Prostate gland (tissue), 2 donors: ENCODE data around the gene FXYD5. TPM values are rescaled to one million over a fixed set of nuclear protein-coding genes. Genes with fewer than 3 reads are reported as not detected.
"Not testable (repeated sequence)": the region's sequence is repeated elsewhere in the genome, so short reads cannot be mapped to it uniquely, and the experiment has no call there.

Experiments used
- DNase-seq: peaks from one replicate; pipeline ENCODE4 v3.0.0-alpha.2; 2019; ENCODE audit warnings: low spot score
- H3K27ac ChIP-seq, 2 donors: fragments of 200-600 bp; sonication (generic); 2 replicates each; pipeline ENCODE4 v1.5.1; 2017 to 2019
- H3K27me3 ChIP-seq: fragments of 200-600 bp; sonication (generic); replicated peaks from 2 replicates; pipeline ENCODE4 v1.5.1; 2019; ENCODE audit not compliant: insufficient read depth
- H3K36me3 ChIP-seq, 2 donors: fragments of 200-600 bp; sonication (generic); 1 replicate in 1 of 2; 2 replicates in 1 of 2; pipeline versions ENCODE4 v1.5.1 to v1.8.1; 2017 to 2019
- H3K4me1 ChIP-seq: fragments of 200-600 bp; sonication (generic); replicated peaks from 2 replicates; pipeline ENCODE4 v1.5.1; 2019
- H3K4me3 ChIP-seq, 2 donors: fragments of 200-600 bp; sonication (generic); 2 replicates each; pipeline ENCODE4 v1.5.1; 2017 to 2019
- H3K9me3 ChIP-seq: fragments of 200-600 bp; sonication (generic); 2 replicates; pipeline ENCODE4 v1.5.1; 2017
- CTCF ChIP-seq, 4 experiments: fragments of 200-600 bp in 2 of 4; fragments of 450-650 bp in 2 of 4; sonication (generic) in 2 of 4; IDR thresholded peaks; 1 replicate in 3 of 4; 2 replicates in 1 of 4; pipeline ENCODE4 v1.5.1; 2016 to 2019; ENCODE audit warnings: antibody characterized with exemption in 4 of 4, mild to moderate bottlenecking in 2 of 4, moderate library complexity in 2 of 4
- POLR2A ChIP-seq: fragments of 450-650 bp; IDR thresholded peaks from one replicate; pipeline ENCODE4 v1.6.1; 2016; ENCODE audit warnings: antibody characterized with exemption, mild to moderate bottlenecking
- POLR2AphosphoS5 ChIP-seq: sonication (generic); formaldehyde crosslinking; IDR thresholded peaks from one replicate; pipeline ENCODE4 v1.6.1; 2017; ENCODE audit warnings: antibody characterized with exemption
- WGBS: methylation state at CpG from one replicate; pipeline ENCODE4 v1.1.5; 2018; 5-methylcytosine and 5-hydroxymethylcytosine counted together
- intact Hi-C: fragments of 100-400 bp; cut with DNase I; formaldehyde crosslinking; loops from one replicate; pipeline ENCODE4 v1.14.2; 2022
- total RNA-seq, 2 donors: library from RNA; depleted of rRNA; stranded (reverse); fragments of >200 nt; gene quantifications; one replicate each; pipeline ENCODE4 v1.1.0, GENCODE V29; 2016

Gene FXYD5
- total RNA-seq, 2 donors from 2014 or later, result 18.8 to 43.2 TPM

DNA sequence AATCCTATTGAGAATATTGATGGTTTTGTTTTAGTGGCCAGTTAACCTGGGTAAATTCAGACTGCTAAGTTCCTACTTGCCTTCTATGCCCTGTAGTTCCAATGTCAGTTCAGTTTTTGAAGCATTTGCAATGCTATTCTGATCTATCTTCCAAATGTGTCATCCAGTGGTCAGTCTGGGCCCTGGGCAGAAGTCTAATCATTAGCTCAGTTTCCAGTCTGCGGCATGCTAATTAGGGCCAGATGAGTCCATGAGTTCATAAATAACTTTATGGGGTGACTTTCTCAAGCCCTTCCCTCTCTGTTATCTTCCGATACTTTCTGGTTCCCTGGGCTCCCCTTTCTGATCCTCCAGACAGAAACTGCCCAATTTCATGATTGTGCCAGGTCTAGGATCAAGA is 41.3 kb downstream of the FXYD5 start:
- H3K9me3 ChIP-seq, result no peaks in the 10 kb centered on the region
- H3K27me3 ChIP-seq, result no peaks in the 10 kb centered on the region
- H3K36me3 ChIP-seq, result no peaks in the 10 kb centered on the region
- no peak overlapping the region for H3K27ac ChIP-seq
- no peaks in the 10 kb centered on the region for H3K4me1 ChIP-seq
- DNase-seq, result no peak
- no peak overlapping the region for H3K4me3 ChIP-seq
- TF ChIP-seq POLR2A (no peak), POLR2AphosphoS5 (no peak), CTCF (IDR thresholded peaks at IDR 0.05) (no peak)
- intact Hi-C loops, result no loop called here
- WGBS, result 49% methylated on average over 2 of the region's 2 CpGs

- H3K9me3 ChIP-seq, DNase-seq, H3K27me3 ChIP-seq, H3K4me1 ChIP-seq, H3K36me3 ChIP-seq, intact Hi-C loops, H3K27ac ChIP-seq, H3K4me3 ChIP-seq: not testable (repeated sequence)
- WGBS, result 80% methylated on average over 6 of the region's 6 CpGs
Measured at GRCh38 chr19:35196861-35197260, 42.3 kb downstream of the FXYD5 start.

- Histone ChIP-seq H3K4me3 (no peak overlapping the region), H3K4me1 (no peaks in the 10 kb centered on the region), H3K27me3 (no peaks in the 10 kb centered on the region), H3K36me3 (no peaks in the 10 kb centered on the region), H3K27ac (no peak overlapping the region), H3K9me3 (no peaks in the 10 kb centered on the region)
- no peak for DNase-seq
- 58% methylated on average over 2 of the region's 2 CpGs for WGBS
- intact Hi-C loops, result no loop called here
- no peak for TF ChIP-seq CTCF (IDR thresholded peaks at IDR 0.05)
- no peak for TF ChIP-seq POLR2A
- no peak for TF ChIP-seq POLR2AphosphoS5
Measured at GRCh38 chr19:35199481-35199880, 44.9 kb downstream of the FXYD5 start.

GRCh38 chr19:35202722-35203688 is 48.5 kb downstream of the FXYD5 start:
- 67% methylated on average over 4 of the region's 4 CpGs for WGBS
- Histone ChIP-seq H3K4me1 (no peaks in the 10 kb centered on the region), H3K27me3 (no peaks in the 10 kb centered on the region), H3K9me3 (no peaks in the 10 kb centered on the region), H3K4me3 (no peak overlapping the region), H3K27ac (no peak overlapping the region), H3K36me3 (no peaks in the 10 kb centered on the region)
- TF ChIP-seq CTCF (IDR thresholded peaks at IDR 0.05) (no peak), POLR2AphosphoS5 (no peak), POLR2A (no peak)
- DNase-seq, result no peak
- intact Hi-C loops, result no loop called here

- Histone ChIP-seq H3K4me1 (no peaks in the 10 kb centered on the region), H3K27ac (no peak overlapping the region), H3K9me3 (no peaks in the 10 kb centered on the region), H3K27me3 (no peaks in the 10 kb centered on the region), H3K4me3 (no peak overlapping the region), H3K36me3 (no peaks in the 10 kb centered on the region)
- intact Hi-C loops, result no loop called here
- TF ChIP-seq POLR2AphosphoS5, result no peak
- TF ChIP-seq POLR2A, result no peak
- no peak for TF ChIP-seq CTCF (IDR thresholded peaks at IDR 0.05)
- DNase-seq, result no peak
- 64% methylated on average over 13 of the region's 13 CpGs for WGBS
Measured at GRCh38 chr19:35204799-35205732, 50.5 kb downstream of the FXYD5 start.
